Esophagus squamous epithelium (tissue), 4 donors: ENCODE data around the gene ULBP1.

Experiments used
- CTCF ChIP-seq, 6 experiments: fragments of 450-650 bp in 4 of 6; fragments of 200-600 bp in 2 of 6; sonication (generic) in 2 of 6; IDR thresholded peaks; one replicate each; pipeline ENCODE4 v1.5.1; 2016 to 2019; ENCODE audit warnings: antibody characterized with exemption in 6 of 6, mild to moderate bottlenecking in 4 of 6, moderate library complexity in 4 of 6
- POLR2A ChIP-seq, 4 donors: fragments of 450-650 bp; IDR thresholded peaks; one replicate each; pipeline ENCODE4 v1.6.1; 2017; ENCODE audit warnings: antibody characterized with exemption in 4 of 4, mild to moderate bottlenecking in 4 of 4, moderate library complexity in 3 of 4

- TF ChIP-seq POLR2A (IDR thresholded peaks at IDR 0.05) (no peak), CTCF (IDR thresholded peaks at IDR 0.05) (no peak)
Observed at GRCh38 chr6:149948011-149948410, 15.7 kb upstream of the ULBP1 start.
